ENCODE measurements around the gene USP9X. TPM values are rescaled to one million over a fixed set of nuclear protein-coding genes. Genes with fewer than 3 reads are reported as not detected.

Gene USP9X
- total and polyA plus RNA-seq, 8 donors = 6.3 to 55.2 (median 31.3) TPM

Other genes with a start within 250 kb of the USP9X start
- 100 to 1,000 TPM in 3 of 6 donors, 10 to 100 TPM in 3; 53.2 to 142 (median 102) TPM for gene DDX3X, start 248.7 kb downstream of the USP9X start, total RNA-seq
- gene DDX3X, start 248.7 kb downstream of the USP9X start, polyA plus RNA-seq = 10 to 100 TPM; 23.2 to 72.0 TPM

Measured in pancreas (tissue), 8 donors.